AG04449 (cell line): ENCODE measurements around the gene PPP2R1B.

ENCODE experiments used
- CTCF ChIA-PET: fragments of 350-600 bp; formaldehyde crosslinking; extraction: SDS; loops from one replicate; lab custom pipeline; 2021; ENCODE audit warnings: antibody characterized with exemption; lab: Yijun Ruan, JAX
- POLR2A ChIA-PET: fragments of 400-600, 350-600 bp; formaldehyde crosslinking; extraction: SDS; loops from one replicate; lab custom pipeline; 2020; ENCODE audit warnings: antibody characterized with exemption, inconsistent platforms; lab: Yijun Ruan, JAX
- DNase-seq: peaks from one replicate; pipeline ENCODE4 v3.0.0-alpha.2; 2010; ENCODE audit warnings: low read depth, low spot score
- H3K4me3 ChIP-seq: 2 replicates; pipeline ENCODE4 v1.5.1; 2011; ENCODE audit warnings: low read depth, mild to moderate bottlenecking, control low read depth, low read length
- TF ChIP-seq, protein P1 (sequence below): IDR thresholded peaks from one replicate; pipeline ENCODE4 v1.5.1; 2011; ENCODE audit warnings: mild to moderate bottlenecking, moderate library complexity, low read length, control low read depth, inconsistent platforms; ENCODE audit not compliant: insufficient read depth; ENCODE audit errors: missing control alignments

Gene PPP2R1B

DNA sequence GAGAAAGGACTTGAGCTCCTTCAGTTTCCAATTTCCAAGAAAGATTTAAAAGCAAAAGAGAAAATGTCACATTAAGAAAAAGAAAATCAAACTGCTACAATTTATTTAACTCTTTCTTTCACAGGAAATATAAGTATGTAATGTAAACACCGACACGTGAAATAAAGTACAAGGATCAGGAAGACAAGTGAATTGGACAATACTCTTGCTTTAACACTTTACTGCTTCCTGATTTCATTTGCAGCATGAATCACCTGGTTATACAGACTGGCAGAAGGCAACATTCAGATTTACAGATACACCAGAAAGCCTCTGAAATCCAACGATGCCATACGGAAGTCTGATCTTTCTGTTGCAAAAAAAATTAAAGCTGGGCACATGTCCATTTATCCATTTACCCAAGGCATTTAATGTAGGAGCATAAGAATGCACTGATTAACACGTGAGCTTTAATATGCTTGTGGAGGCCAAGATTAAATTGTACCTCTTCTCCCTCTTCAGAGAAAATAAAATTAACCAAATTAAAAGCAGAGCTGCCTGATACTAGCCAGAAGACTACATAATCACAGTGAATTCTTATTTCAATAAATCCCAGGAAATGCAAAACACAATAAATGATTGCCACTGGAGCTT, 16.0 kb upstream of the PPP2R1B start:
- TF ChIP-seq, protein P1, sequence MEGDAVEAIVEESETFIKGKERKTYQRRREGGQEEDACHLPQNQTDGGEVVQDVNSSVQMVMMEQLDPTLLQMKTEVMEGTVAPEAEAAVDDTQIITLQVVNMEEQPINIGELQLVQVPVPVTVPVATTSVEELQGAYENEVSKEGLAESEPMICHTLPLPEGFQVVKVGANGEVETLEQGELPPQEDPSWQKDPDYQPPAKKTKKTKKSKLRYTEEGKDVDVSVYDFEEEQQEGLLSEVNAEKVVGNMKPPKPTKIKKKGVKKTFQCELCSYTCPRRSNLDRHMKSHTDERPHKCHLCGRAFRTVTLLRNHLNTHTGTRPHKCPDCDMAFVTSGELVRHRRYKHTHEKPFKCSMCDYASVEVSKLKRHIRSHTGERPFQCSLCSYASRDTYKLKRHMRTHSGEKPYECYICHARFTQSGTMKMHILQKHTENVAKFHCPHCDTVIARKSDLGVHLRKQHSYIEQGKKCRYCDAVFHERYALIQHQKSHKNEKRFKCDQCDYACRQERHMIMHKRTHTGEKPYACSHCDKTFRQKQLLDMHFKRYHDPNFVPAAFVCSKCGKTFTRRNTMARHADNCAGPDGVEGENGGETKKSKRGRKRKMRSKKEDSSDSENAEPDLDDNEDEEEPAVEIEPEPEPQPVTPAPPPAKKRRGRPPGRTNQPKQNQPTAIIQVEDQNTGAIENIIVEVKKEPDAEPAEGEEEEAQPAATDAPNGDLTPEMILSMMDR: no peak
- ChIA-PET POLR2A (no interaction called here), CTCF (interaction anchor here (0.7 to 1.4 kb wide), 3 partner anchors 10 to 178 kb away, joined by 3 to 5 read pairs (median 4); no protein-coding TSS in a partner anchor)
- no peak overlapping the region for H3K4me3 ChIP-seq
- no peak for DNase-seq

- no peak overlapping the region for H3K4me3 ChIP-seq
These were observed 12.9 kb upstream of the PPP2R1B start for GRCh38 chr11:111779118-111779517.

DNA sequence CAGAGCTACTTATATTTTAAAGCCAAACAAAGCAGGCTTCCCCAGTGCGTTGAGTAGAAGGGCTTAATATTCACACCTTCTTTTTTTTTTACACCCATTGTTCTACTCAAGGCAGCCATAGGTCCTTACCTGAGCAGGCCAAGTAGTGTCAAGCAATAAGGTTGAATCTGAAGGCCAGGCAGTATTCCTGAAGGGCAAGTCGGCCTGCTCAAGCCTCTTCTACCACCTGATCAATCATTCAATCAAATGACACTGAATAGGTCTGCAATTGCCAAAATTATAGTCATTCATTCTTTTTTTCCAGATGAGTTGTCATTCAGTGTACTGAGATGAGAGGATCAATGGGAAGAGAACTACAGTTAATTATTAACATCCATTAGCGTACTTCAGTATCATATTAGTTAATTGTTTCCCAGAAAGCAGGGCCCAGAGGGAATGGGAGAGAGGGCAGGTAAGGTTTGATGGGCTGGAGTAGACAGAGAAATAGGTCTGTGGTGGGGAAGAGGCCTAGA, 11.9 kb upstream of the PPP2R1B start:
- DNase-seq: no peak
- ChIA-PET POLR2A (no interaction called here), CTCF (interaction anchor here (0.6 to 6.3 kb wide), 38 partner anchors 10 to 494 kb away, joined by 3 to 145 read pairs (median 6); partner anchors contain the start of genes PPP2R1B and SIK2)
- TF ChIP-seq, protein P1: no peak
- no peak overlapping the region for H3K4me3 ChIP-seq

More at GRCh38 chr11:111779118-111779517, 12.9 kb upstream of the PPP2R1B start:
- TF ChIP-seq, protein P1: no peak
- no peak for DNase-seq
- ChIA-PET CTCF (interaction anchor here (0.7 to 6.3 kb wide), 20 partner anchors 9 to 324 kb away, joined by 3 to 145 read pairs (median 10); partner anchors contain the start of gene SIK2), POLR2A (no interaction called here)

- no peak overlapping the region for H3K4me3 ChIP-seq
- peak; percentile 41 for DNase-seq
- CTCF ChIA-PET: interaction anchor here (0.6 to 6.3 kb wide), 60 partner anchors 10 to 495 kb away, joined by 3 to 145 read pairs (median 4); partner anchors contain the start of genes PPP2R1B and SIK2
- POLR2A ChIA-PET: no interaction called here
- TF ChIP-seq, protein P1: peak; percentile 62
These were observed 11.2 kb upstream of the PPP2R1B start for GRCh38 chr11:111777094-111778046.

DNA sequence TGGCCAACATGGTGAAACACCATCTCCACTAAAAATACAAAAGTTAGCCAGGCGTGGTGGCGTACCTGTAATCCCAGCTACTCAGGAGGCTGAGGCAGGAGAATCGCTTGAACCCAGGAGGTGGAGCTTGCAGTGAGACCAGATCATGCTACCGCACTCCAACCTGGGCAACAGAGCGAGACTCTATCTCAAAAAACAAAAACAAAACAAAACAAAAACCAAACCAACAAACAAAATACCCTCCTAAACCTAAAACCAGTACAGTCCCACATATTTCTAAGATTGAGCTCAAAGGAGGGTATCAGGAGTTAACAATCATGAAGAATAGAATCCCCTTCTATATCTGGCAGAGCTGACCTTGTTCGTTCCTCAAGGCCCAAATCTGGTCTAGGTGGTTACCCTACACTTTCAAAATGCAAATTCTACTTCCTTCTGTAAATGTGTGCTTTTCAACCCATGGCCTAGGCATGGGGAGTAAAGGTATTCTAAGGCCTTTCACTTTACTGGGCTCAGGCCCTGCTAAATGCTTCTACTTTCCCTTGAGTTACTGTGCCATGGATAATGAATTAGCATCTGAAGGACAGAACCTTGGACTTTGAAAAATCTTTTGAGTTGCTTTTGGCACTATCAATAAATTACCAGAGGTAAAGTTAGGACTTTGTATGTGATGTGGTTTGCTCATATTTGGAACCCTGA, 10.4 kb upstream of the PPP2R1B start:
- ChIA-PET POLR2A (no interaction called here), CTCF (interaction anchor here (0.7 to 6.3 kb wide), 51 partner anchors 9 to 494 kb away, joined by 3 to 145 read pairs (median 5); partner anchors contain the start of genes PPP2R1B and SIK2)
- TF ChIP-seq, protein P1: no peak
- DNase-seq: no peak
- H3K4me3 ChIP-seq: no peak overlapping the region
